IPS-NIHi11 (cell line): ENCODE measurements around the gene DPY30.

ENCODE experiments used
- DNase-seq: peaks from one replicate; pipeline ENCODE4 v3.0.0; 2012; ENCODE audit warnings: mixed read lengths, low spot score

Gene DPY30

GRCh38 chr2:32009516-32010256 is 29.9 kb downstream of the DPY30 start:
- peak; percentile 38 for DNase-seq

GRCh38 chr2:32008805-32009515 is 30.6 kb downstream of the DPY30 start:
- peak; percentile 14 for DNase-seq

GRCh38 chr2:32007121-32007391 is 32.5 kb downstream of the DPY30 start:
- no peak for DNase-seq

GRCh38 chr2:32005371-32005976 is 34.1 kb downstream of the DPY30 start:
- no peak for DNase-seq

- DNase-seq = no peak
Observed at GRCh38 chr2:32003791-32004190, 35.8 kb downstream of the DPY30 start.

- no peak for DNase-seq
Observed at GRCh38 chr2:32002406-32002805, 37.2 kb downstream of the DPY30 start.

- no peak for DNase-seq
Observed at GRCh38 chr2:31999438-31999837, 40.2 kb downstream of the DPY30 start.

- no peak for DNase-seq
Observed at GRCh38 chr2:31998731-31999383, 40.7 kb downstream of the DPY30 start.

- no peak for DNase-seq
Observed at GRCh38 chr2:31997653-31998052, 42.0 kb downstream of the DPY30 start.

- no peak for DNase-seq
Observed at GRCh38 chr2:31996571-31997150, 42.9 kb downstream of the DPY30 start.

- no peak for DNase-seq
Observed at GRCh38 chr2:31992934-31993333, 46.7 kb downstream of the DPY30 start.

GRCh38 chr2:31992025-31992579 is 47.5 kb downstream of the DPY30 start:
- DNase-seq = no peak

- DNase-seq = no peak
Observed at GRCh38 chr2:31989946-31990345, 49.7 kb downstream of the DPY30 start.

GRCh38 chr2:31987454-31988220 is 52.0 kb downstream of the DPY30 start:
- no peak for DNase-seq

GRCh38 chr2:31986906-31987305 is 52.7 kb downstream of the DPY30 start:
- no peak for DNase-seq

GRCh38 chr2:31983762-31984467 is 55.7 kb downstream of the DPY30 start:
- DNase-seq = no peak

GRCh38 chr2:31980674-31981356 is 58.8 kb downstream of the DPY30 start:
- DNase-seq = peak; percentile 39

- no peak for DNase-seq
Observed at GRCh38 chr2:31979956-31980355, 59.6 kb downstream of the DPY30 start.

- DNase-seq = no peak
Observed at GRCh38 chr2:31979018-31979417, 60.6 kb downstream of the DPY30 start.

- no peak for DNase-seq
Observed at GRCh38 chr2:31978436-31978835, 61.2 kb downstream of the DPY30 start.
